GM21825 (cell line): ENCODE results near the gene SUCLG2.

Experiments
- ATAC-seq: cut with Tn5 transposase; IDR thresholded peaks from one replicate; pipeline ENCODE4 v1.9.1; 2021; ENCODE audit warnings: mild to moderate bottlenecking, moderate library complexity; ENCODE audit not compliant: unreplicated experiment

Gene SUCLG2

DNA sequence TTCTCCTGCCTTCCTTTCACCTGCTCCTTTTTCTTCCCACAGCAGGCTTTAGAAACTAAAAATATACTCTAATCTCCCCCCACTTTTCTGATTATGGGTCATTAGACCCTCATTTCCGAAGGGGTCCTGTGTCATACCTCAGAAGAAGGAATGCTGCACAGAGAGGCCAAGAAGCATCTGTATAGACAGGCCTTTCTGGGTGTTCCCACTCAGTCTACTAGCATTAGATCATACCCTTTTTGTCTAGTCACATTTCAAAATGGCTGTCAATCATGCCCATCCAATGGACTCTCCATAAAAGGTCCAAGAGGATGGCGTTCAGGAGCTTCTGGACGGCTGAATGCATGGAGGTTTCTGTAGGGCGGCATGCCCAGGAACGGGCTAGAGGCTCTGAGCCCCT lies 192.2 kb downstream of the SUCLG2 start:
- ATAC-seq: no peak

DNA sequence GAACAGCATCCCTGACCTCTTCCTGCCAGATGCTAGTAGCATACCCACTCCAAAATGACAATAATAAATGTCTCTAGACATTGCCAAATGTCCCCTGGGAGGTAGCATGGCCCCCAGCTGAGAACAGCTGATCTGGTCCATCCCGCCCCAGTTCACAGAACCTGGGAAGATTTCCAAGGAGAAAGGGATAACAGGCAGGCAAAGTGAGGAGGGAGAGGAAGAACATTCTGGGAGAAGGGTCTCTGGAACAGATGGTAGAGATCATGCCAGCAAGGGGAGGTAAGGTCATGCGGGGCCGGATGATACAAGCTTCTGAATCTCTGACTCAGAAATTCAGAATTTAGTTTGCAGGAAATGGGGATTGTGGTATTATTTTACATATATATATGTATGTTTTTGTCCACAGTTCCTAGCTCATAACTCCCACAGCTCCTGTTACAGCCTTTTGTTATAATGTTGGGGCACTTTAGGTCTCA lies 192.7 kb downstream of the SUCLG2 start:
- ATAC-seq: no peak

DNA sequence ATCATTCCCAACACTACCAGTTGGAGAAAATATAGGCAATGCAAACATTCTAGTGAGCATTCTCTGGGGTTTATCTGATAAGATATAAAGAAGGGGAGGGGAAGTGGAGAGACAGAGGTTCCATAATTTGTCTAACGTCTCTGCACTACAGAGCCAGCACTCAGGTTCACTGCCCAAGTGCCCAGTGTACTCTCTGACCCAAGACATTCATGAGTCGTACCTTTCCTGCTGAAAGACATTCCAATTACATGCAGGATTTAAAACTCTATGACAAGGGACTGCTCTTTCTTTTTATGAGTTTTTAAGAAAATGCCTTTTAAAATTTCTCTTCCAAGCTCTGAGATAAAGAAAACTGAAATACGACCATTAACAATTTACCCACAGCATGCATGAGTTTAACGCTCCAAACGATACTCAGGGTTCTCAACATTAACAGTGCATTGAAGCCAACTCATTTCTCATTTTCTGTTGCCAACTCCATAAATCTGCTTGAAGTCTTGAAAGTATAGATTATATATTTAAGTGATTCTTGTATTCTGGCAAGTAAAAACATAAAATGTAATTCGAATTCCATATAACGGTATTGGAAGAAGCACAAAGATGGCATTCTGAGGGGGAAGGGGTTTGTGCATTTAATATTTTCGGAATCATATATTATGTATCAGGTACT lies 193.4 kb downstream of the SUCLG2 start:
- ATAC-seq: no peak

DNA sequence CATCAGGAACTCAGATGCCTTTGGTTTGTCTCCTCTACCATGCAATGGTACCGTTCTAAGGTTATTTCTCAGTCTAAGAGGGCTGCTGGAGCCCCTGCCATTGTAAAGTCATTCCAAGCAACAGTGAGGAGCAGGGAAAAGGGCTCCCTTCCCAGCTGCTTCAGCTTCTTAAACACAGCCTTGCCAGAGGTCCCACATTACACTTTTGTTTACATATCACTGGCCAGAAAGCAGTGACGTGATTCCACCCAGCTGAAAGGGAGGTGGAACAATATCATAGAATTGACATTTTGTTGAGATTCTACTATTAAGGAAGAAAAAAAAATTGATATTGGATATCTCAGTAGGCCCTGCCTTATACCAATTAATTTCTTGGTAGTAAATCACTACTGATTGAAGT lies 194.6 kb downstream of the SUCLG2 start:
- no peak for ATAC-seq

DNA sequence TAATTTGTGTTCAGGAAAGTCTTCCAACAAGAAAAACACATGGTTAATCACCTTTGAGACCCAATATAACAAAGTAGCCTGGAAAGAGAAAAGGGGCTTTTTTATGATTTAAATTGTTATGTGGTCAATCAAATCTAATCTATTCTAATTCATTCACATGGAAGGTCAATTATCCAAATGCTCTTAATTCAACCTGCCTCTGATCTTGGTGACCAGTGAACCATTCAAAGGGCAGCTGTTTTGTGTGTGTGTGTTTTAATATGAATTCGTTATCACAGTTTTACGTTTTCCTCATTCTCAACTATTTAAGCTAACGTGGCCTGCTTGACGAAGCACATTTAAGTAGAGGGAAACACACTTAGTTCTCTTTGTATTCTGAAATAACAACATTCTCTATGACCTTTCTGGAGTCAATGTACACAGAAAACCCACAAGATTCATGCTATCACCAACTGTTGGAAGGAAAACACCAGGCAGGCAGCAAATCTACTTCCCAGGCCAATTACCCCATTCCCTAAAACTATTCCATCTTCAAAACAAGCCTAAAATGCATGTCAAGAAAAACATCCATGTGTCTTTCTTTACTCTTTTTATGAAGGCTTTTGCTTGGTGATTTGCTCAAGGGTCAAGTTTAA lies 195.4 kb downstream of the SUCLG2 start:
- ATAC-seq: no peak

DNA sequence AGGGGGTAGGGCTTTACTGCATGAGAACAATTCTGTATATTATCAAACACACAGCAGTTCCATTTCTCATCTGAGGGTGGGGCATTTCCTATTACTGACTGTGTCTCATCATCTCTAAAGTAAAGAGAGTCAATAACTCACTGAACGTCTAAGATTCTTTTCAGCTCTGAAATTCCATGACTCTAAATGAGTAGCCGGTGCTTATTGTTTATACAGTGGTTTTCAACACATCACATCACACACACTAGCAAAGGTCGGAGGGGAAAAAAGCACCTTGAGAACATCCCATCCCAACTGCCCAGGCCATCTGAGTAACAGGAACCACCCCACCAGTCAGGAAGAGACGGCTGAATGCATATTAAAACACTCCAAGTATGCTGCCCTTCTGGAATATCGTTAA lies 196.0 kb downstream of the SUCLG2 start:
- ATAC-seq: no peak

DNA sequence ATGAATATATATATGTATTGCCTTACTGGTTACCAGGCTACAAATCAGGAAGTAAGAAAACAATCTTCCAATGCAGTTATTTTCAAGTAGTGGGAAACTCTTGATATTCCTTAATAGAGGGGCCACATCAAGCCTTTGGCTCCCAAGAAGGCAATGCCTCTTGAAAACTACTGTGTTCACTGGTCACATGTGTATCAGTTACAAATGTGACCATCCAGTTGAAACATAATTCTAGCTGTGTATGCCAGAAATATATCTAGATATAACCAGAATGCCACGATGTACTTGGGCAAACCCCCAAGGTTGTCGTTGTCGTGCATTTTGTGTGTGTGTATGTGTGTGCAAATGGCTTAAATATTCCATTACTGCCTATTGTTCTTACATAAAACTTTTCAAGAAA lies 200.8 kb downstream of the SUCLG2 start:
- ATAC-seq: no peak

DNA sequence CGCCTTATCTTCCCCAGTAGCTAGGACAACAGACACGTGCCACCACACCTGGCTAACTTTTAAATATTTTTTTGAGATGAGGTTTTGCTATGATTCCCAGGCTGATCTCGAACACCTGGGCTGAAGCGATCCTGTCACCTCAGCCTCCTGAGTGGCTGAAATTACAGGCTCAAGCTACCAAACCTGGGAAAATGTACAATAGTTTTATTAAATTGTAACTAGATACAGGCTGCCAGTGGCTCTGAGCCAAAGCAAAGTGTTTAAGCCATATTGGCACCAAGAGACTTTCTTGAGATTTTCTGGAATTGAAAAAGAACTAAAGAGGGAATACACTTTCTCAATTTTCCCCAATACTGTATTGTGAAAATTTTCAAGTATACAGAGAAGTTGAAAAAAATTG lies 204.3 kb downstream of the SUCLG2 start:
- no peak for ATAC-seq

DNA sequence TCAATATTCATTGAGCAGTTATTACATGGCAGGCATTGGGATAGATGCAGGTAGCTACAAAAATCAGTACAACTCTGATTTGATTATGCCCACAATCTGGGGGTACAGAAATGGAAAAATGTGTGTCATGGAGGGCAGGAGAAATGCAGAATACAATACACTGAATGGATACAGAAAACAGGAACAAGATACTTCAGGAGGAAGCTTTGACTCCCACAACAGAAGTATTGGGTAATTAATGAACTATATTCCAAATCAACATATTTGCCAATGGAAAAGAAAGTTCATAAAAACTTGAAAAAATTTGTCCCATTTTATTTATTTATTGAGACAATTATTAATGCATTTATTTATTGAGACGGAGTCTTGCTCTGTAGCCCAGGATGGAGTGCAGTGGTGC lies 207.0 kb downstream of the SUCLG2 start:
- no peak for ATAC-seq

DNA sequence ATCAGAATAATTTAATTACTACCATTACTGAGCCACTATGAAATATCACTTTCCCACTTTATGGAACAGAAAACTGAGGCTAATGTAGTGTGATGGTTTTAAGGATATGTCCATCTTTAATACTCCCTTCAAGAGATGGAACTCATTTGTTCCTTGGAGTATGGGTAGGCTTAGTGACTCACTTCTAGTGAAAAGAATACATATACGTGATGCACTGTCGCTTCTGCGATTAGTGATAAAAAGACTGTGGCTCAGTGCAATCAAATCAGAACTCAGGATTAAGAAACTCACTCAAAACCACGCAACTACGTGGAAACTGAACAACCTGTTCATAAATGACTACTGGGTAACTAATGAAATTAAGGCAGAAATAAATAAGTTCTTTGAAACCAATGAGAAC lies 216.6 kb downstream of the SUCLG2 start:
- ATAC-seq: no peak

DNA sequence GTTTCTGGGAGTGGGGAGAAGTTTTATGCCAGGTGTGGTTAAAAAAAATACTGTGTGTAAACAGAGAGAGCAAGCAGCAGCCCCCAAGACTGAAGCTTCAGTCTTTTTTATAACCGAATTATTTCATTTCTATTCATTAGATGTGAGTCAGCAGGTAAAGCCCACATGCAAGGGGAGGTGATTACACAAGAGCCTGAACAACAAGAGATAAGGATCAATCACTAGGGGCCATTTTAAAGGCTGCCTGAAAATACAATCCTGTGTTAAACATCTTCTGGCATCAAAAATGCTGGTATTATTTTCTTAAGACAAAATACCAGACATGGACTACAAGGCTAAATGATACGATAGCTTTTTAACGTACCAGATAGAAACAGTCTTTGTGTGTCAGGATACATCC lies 217.3 kb downstream of the SUCLG2 start:
- no peak for ATAC-seq

DNA sequence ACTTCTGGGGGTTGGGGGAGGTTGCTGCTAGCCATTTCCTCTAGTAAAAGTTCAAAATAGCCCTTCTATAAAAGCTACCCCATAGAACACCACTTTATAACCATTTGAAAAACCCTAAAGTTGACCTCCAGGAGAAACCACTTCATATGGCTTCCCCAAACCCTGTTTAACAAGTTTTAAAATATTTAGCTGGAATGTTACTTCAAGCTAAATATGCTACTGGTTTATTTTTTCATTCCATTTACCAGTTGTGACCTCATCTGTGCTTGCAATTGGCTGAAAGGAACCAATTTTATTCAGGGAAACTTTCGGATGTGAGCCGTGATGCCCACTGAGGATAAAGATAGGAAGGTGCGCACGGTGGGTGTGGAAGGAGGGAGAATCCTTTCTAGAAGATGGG lies 221.3 kb downstream of the SUCLG2 start:
- no peak for ATAC-seq

DNA sequence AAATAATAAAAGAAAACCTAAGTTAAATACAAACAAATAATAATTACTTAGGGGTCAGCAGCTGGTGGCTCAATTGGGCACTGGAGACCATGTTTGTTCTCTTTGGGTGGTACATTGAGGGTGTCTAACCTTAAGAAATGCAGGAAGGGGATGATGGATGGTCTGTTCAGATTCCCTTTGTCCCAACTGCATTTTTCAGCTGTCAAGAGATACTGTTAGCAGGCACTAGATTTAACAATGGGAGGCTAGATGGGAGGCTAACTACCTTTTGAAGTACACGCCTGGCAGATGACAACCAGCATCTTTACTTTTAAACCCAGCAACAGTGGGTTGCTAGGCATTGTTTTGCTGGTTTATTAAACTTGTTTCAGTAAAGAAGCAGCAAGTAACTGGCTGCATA lies 222.5 kb downstream of the SUCLG2 start:
- ATAC-seq: no peak

DNA sequence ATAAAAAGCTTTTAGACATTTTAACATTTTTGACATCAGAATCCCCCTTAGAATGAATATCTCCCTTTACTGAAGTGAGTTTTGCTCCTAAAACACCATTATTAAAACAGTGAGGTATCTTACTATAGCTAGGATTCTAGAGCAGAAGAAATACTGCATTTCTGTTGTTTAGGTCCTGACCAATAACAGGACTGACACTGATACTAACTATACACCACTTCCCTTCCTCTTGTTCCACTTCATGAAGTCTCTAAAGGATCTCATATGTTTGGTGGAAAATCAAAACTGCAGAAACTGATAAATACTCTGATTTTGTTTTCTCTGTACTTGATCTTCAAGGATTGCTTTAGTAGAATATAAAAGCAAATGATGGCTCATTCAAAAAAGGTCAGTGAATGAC lies 230.7 kb downstream of the SUCLG2 start:
- no peak for ATAC-seq

DNA sequence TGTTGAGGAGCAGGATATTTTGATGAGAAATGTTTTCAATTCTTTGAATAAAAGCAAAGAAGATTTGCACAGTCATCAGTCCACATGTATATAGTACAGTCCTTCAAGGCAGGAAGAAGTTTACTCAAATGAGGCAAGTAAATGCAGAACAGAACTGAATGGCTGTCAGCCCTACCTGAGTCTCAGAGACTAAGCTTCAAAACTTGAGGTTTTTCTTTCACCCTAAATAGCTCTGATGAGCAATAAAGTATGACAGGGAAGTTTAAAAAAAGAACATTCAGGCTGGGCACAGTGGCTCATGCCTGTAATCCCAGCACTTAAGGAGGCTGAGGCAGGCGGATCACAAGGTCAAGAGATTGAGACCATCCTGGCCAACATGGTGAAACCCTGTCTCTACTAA lies 232.5 kb downstream of the SUCLG2 start:
- ATAC-seq: no peak

DNA sequence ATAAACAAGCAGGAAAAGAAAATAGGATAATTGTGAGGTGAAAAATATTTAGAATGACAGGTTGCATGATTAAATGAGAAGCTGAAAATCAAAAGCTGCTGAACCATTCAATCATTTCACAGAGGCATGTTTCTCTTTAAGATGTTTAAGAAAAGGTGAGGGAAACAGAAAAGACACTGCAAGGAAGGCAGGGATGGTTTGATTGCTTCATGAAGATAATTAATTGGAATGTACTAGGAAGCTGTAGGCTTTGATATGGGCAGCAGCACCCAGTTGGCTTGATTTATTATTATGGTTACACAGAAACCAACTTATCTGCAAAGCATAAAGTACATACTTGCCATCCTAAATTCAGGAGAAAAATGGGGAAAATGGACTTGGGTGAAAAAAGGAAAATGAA lies 234.6 kb downstream of the SUCLG2 start:
- no peak for ATAC-seq

DNA sequence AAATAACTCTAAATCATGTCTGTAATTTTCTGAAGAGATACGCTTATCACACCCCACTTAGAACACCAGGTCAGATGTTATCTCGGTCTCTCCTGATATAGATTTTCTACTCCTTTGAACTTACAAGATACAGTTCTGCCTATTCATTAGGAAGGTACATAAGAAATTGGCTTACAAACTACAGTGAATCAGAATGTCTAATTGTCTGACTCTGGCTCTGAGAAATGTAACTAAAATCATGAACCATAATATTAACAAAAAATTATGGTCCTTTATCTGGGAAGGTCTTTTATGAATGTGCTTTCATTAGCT lies 235.2 kb downstream of the SUCLG2 start:
- no peak for ATAC-seq

DNA sequence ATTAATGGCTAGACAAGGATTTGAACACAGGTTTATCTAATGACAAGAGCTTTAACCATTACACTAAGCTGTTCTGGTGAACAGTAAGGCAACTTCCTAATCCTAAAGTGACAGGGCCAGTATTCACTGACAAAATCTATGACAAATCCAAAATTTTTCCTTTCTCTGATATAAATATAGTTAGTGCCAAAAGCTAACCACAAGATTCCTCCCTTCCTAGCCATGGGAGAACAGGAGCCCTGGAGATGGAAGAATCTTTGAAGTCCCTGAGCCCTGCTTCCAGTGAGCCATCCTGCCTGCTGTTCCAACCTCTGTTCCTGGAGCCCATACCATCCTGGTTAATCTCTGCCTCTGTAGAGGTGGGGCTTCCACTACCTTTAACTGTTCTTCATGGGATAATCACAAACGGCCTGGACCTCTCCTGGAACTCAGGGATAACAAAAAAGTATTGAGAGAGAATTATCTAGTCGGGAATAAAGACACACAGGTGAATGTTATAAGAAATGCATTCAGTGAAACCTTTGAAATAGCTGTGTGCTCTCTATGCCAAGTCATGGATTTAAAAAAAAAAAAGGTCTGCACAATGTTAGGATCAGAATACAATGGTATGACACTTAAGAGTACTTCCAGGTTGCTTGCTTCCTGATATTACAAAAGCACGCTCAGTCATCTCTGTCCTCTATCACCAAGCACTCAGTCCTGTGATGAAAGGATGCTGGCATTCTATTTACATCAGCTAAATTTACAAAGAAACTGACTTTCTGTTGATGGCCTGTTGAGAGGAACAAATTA lies 235.8 kb downstream of the SUCLG2 start:
- ATAC-seq: no peak

DNA sequence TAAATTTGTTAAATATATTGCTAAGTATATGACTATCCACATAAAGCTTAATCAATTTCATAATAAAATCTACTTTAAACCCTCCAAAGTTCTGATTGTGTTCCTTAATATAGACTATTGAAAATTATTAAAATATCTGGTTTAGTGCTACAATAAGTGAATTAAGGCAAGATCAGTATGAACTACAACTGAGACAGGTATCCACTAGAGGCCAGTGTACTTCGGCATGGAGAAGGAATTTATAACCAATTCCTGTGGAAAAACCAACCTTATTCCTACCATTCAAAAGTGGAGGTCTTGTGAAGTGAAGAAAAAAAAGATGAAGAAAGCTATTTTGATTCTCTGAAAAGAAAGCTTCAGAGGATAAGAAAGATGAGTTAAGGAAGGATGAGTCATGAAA lies 237.7 kb downstream of the SUCLG2 start:
- ATAC-seq: no peak

DNA sequence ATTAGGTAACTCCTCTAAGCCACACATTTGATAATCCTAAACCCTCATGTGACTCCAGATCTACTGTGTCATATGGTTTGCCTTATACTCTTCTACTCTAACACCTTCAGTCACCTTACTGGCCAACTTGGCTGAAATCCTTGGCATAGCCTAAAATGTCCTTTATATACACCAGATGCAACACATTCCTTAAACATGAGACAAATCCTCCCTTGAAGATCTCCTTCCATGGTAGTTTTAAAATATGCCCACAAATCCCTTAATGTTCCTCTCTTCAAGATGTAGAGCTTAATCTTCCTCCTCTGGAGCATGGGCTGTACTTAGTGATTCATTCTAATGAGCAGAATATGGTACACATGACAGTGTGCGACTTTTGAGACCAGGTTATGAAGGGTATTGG lies 238.9 kb downstream of the SUCLG2 start:
- ATAC-seq: no peak

DNA sequence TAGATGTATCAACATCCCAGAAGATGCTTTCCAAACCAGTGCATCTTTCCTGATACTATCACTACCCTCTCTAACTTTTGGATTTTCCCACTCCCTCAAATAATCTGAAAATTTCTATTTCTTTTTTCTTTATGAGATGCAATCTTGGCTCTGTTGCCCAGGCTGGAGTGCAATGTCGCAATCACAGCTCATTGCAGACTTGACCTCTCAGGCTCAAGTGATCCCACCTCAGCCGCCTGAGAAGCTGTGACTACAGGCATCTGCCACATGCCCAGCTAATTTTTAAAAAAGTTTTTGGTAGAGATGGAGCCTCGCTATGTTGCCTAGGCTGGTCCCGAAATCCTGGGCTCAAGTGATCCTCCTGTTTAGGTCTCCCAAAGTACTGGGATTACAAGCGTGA lies 239.7 kb downstream of the SUCLG2 start:
- no peak for ATAC-seq

DNA sequence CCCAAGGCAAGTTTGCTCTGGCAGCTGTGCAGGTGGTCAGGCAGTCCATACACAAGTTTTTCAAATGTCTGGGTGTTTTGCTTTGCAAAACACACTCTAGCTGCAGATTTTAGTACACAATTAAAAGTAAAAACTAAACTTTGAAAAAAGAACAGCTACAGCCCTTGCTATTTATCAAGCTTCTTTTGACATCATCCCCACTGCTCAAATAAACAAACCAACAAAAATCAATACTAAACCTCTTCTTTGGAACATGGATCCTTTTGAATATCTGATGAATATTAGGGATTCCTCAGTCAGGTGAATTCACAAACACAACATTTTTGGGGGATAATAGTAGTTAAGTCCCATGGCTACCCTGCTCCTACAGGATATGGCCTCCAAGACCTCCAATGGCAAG lies 249.2 kb downstream of the SUCLG2 start:
- no peak for ATAC-seq
